ENCODE measurements around the gene DLGAP4. TPM values are rescaled to one million over a fixed set of nuclear protein-coding genes. Genes with fewer than 3 reads are reported as not detected.

Gene DLGAP4
- polyA plus RNA-seq, 1 donor (not counting 4 experiments of a cell fraction or from before 2014, with no cell fraction given): 9.6 TPM

- no peaks in the 10 kb centered on the region for H3K27me3 ChIP-seq (ENCODE audit: control insufficient read depth, extremely low read depth, insufficient read depth, low read length)
- H3K36me3 ChIP-seq (ENCODE audit: control insufficient read depth in 2 of 2, extremely low read depth in 1 of 2, insufficient read depth in 2 of 2, low read length in 2 of 2): no peaks in the 10 kb centered on the region
- H3K4me1 ChIP-seq (ENCODE audit: control insufficient read depth, extremely low read depth, insufficient read depth, low read length): no peaks in the 10 kb centered on the region
- H3K27ac ChIP-seq (ENCODE audit: control insufficient read depth, insufficient read depth, low read length): no peak overlapping the region
- H3K9me1 ChIP-seq (ENCODE audit: control insufficient read depth, extremely low read depth, insufficient read depth, low read length): no peaks in the 10 kb centered on the region
- H3K4me2 ChIP-seq (ENCODE audit: control insufficient read depth, extremely low read depth, insufficient read depth, low read depth, low read length): no peak overlapping the region
- DNase-seq (ENCODE audit: low read depth, low spot score): no peak
- H3K79me2 ChIP-seq (ENCODE audit: control insufficient read depth, insufficient read depth, low read length): no peaks in the 10 kb centered on the region
- H4K20me1 ChIP-seq (ENCODE audit: control insufficient read depth, extremely low read depth, insufficient read depth, low read length): peaks cover 2% of the 10 kb centered on the region
- dilution Hi-C loops (cut with MboI; ENCODE audit: extremely low pct_ligation_motif_present, low sequenced_read_pairs): no loop called here
- FAIRE-seq: no peak
- no peak overlapping the region for H3K9ac ChIP-seq (ENCODE audit: control insufficient read depth, extremely low read depth, insufficient read depth, low read length)
- H2AFZ ChIP-seq (ENCODE audit: control insufficient read depth, low read length): no peak overlapping the region
- no peaks in the 10 kb centered on the region for H3K9me3 ChIP-seq (ENCODE audit: control insufficient read depth, low read depth, low read length)
- TF ChIP-seq CTCF (optimal IDR thresholded peaks at IDR 0.05 in 1 of 3, IDR thresholded peaks at IDR 0.05 in 1 of 3, conservative IDR thresholded peaks at IDR 0.05 in 1 of 3; ENCODE audit: extremely low read depth in 1 of 3, insufficient read depth in 2 of 3, low read length in 3 of 3): no peak
- TF ChIP-seq EZH2 (IDR thresholded peaks at IDR 0.05; ENCODE audit: low read length): no peak
- no peak overlapping the region for H3K4me3 ChIP-seq (ENCODE audit: control insufficient read depth in 2 of 3, extremely low read depth in 1 of 3, insufficient read depth in 2 of 3, low read depth in 1 of 3, low read length in 3 of 3)
Observed at GRCh38 chr20:36360429-36360828, 54.3 kb downstream of the DLGAP4 start.

- Histone ChIP-seq H3K4me2 (ENCODE audit: control insufficient read depth, extremely low read depth, insufficient read depth, low read depth, low read length) (no peak overlapping the region), H4K20me1 (ENCODE audit: control insufficient read depth, extremely low read depth, insufficient read depth, low read length) (peaks cover 2% of the 10 kb centered on the region), H3K79me2 (ENCODE audit: control insufficient read depth, insufficient read depth, low read length) (no peaks in the 10 kb centered on the region), H3K4me1 (ENCODE audit: control insufficient read depth, extremely low read depth, insufficient read depth, low read length) (no peaks in the 10 kb centered on the region), H3K9me3 (ENCODE audit: control insufficient read depth, low read depth, low read length) (no peaks in the 10 kb centered on the region), H3K9me1 (ENCODE audit: control insufficient read depth, extremely low read depth, insufficient read depth, low read length) (no peaks in the 10 kb centered on the region), H3K36me3 (ENCODE audit: control insufficient read depth in 2 of 2, extremely low read depth in 1 of 2, insufficient read depth in 2 of 2, low read length in 2 of 2) (no peaks in the 10 kb centered on the region), H3K27ac (ENCODE audit: control insufficient read depth, insufficient read depth, low read length) (no peak overlapping the region), H3K9ac (ENCODE audit: control insufficient read depth, extremely low read depth, insufficient read depth, low read length) (no peak overlapping the region), H2AFZ (ENCODE audit: control insufficient read depth, low read length) (no peak overlapping the region), H3K4me3 (ENCODE audit: control insufficient read depth in 2 of 3, extremely low read depth in 1 of 3, insufficient read depth in 2 of 3, low read depth in 1 of 3, low read length in 3 of 3) (no peak overlapping the region), H3K27me3 (ENCODE audit: control insufficient read depth, extremely low read depth, insufficient read depth, low read length) (no peaks in the 10 kb centered on the region)
- FAIRE-seq (no peak), DNase-seq (ENCODE audit: low read depth, low spot score) (no peak)
- dilution Hi-C loops (cut with MboI; ENCODE audit: extremely low pct_ligation_motif_present, low sequenced_read_pairs): no loop called here
- TF ChIP-seq CTCF (optimal IDR thresholded peaks at IDR 0.05 in 1 of 3, IDR thresholded peaks at IDR 0.05 in 1 of 3, conservative IDR thresholded peaks at IDR 0.05 in 1 of 3; ENCODE audit: extremely low read depth in 1 of 3, insufficient read depth in 2 of 3, low read length in 3 of 3) (no peak), EZH2 (IDR thresholded peaks at IDR 0.05; ENCODE audit: low read length) (no peak)
Observed at GRCh38 chr20:36361406-36361805, 55.3 kb downstream of the DLGAP4 start.
